Activated CD4-positive, alpha-beta T cell treated with anti-CD3 and anti-CD28 coated beads for 36 hours (primary cell): ENCODE results near the gene PTPRT. TPM values are rescaled to one million over a fixed set of nuclear protein-coding genes. Genes with fewer than 3 reads are reported as not detected.

Source experiments
- ATAC-seq: fragments of 200-7000 bp; cut with Tn5 transposase; one replicate; pipeline ENCODE4 v1.10.0; 2021; ENCODE audit warnings: mild to moderate bottlenecking, moderate library complexity
- CTCF ChIA-PET: fragments of 350-600 bp; sonication (Branson Sonifier 250); formaldehyde crosslinking; loops from one replicate; lab custom pipeline; 2021; ENCODE audit warnings: antibody characterized with exemption; lab: Charles Lee
- POLR2A ChIA-PET: fragments of 350-600 bp; sonication (Branson Sonifier 250); formaldehyde crosslinking; loops from one replicate; lab custom pipeline; 2021; ENCODE audit warnings: antibody characterized with exemption, inconsistent platforms; lab: Charles Lee
- DNase-seq: peaks from one replicate; pipeline ENCODE4 v3.0.0-alpha.2; 2020
- H3K27ac Mint-ChIP-seq: one replicate; pipeline ENCODE4 v1.8.0; 2021; ENCODE audit warnings: mixed read lengths
- H3K27me3 Mint-ChIP-seq: one replicate; pipeline ENCODE4 v1.8.0; 2021; ENCODE audit warnings: mixed read lengths
- H3K36me3 Mint-ChIP-seq: one replicate; pipeline ENCODE4 v1.8.0; 2021; ENCODE audit warnings: low read depth, mixed read lengths
- H3K4me1 Mint-ChIP-seq: one replicate; pipeline ENCODE4 v1.8.0; 2021; ENCODE audit warnings: mixed read lengths
- H3K4me3 Mint-ChIP-seq: one replicate; pipeline ENCODE4 v1.8.0; 2021; ENCODE audit warnings: mild to moderate bottlenecking, moderate library complexity, mixed read lengths
- H3K9me3 Mint-ChIP-seq: one replicate; pipeline ENCODE4 v1.8.0; 2021; ENCODE audit warnings: low read depth, mixed read lengths
- intact Hi-C, 2 experiments: fragments of 100-400 bp; cut with DNase I in 1 of 2; cut with micrococcal nuclease in 1 of 2; formaldehyde crosslinking; loops; one replicate each; pipeline versions ENCODE4 v1.14.2 to v1.15.1; 2022 to 2024; cut with DNase I, micrococcal nuclease
- total RNA-seq, 2 experiments: library from RNA; stranded (reverse); gene quantifications; one replicate each; pipeline ENCODE4 v1.2.3, GENCODE V29; 2021

Gene PTPRT
- total RNA-seq, 2 experiments from 2014 or later, result not detected

GRCh38 chr20:42565235-42565995, 624.3 kb downstream of the PTPRT start:
- CTCF ChIA-PET, result no interaction called here
- intact Hi-C loops, result no loop called here
- H3K36me3 Mint-ChIP-seq, result no peaks in the 10 kb centered on the region

GRCh38 chr20:42559665-42560064, 630.0 kb downstream of the PTPRT start:
- ChIA-PET CTCF (no interaction called here), POLR2A (no interaction called here)
- H3K36me3 Mint-ChIP-seq, result no peaks in the 10 kb centered on the region
- no peak overlapping the region for H3K27ac Mint-ChIP-seq
- no peaks in the 10 kb centered on the region for H3K4me1 Mint-ChIP-seq
- DNase-seq (no peak), ATAC-seq (no peak)
- H3K9me3 Mint-ChIP-seq, result no peaks in the 10 kb centered on the region
- H3K27me3 Mint-ChIP-seq, result peaks cover 2% of the 10 kb centered on the region
- H3K4me3 Mint-ChIP-seq, result no peak overlapping the region
- intact Hi-C loops, result no loop called here

More at GRCh38 chr20:42565235-42565995, 624.3 kb downstream of the PTPRT start:
- H3K9me3 Mint-ChIP-seq, result peaks cover 2% of the 10 kb centered on the region
- ATAC-seq (no peak), DNase-seq (no peak)
- H3K27me3 Mint-ChIP-seq, result no peaks in the 10 kb centered on the region
- no peak overlapping the region for H3K27ac Mint-ChIP-seq
- POLR2A ChIA-PET, result no interaction called here
- no peaks in the 10 kb centered on the region for H3K4me1 Mint-ChIP-seq
- H3K4me3 Mint-ChIP-seq, result no peak overlapping the region

GRCh38 chr20:42556575-42556974, 633.1 kb downstream of the PTPRT start:
- no peak overlapping the region for H3K4me3 Mint-ChIP-seq
- H3K9me3 Mint-ChIP-seq, result peaks cover 1% of the 10 kb centered on the region
- no peak overlapping the region for H3K27ac Mint-ChIP-seq
- intact Hi-C loops, result no loop called here
- ATAC-seq (no peak), DNase-seq (no peak)
- peaks cover 4% of the 10 kb centered on the region for H3K4me1 Mint-ChIP-seq
- CTCF ChIA-PET, result no interaction called here
- no peaks in the 10 kb centered on the region for H3K36me3 Mint-ChIP-seq
- peaks cover 2% of the 10 kb centered on the region for H3K27me3 Mint-ChIP-seq
- POLR2A ChIA-PET, result no interaction called here

GRCh38 chr20:42553374-42553773, 636.3 kb downstream of the PTPRT start:
- POLR2A ChIA-PET, result no interaction called here
- Mint-ChIP-seq H3K4me1 (peaks cover 4% of the 10 kb centered on the region), H3K36me3 (no peaks in the 10 kb centered on the region), H3K27me3 (peaks cover 2% of the 10 kb centered on the region), H3K27ac (no peak overlapping the region), H3K4me3 (no peak overlapping the region), H3K9me3 (peaks cover 1% of the 10 kb centered on the region)
- no peak for DNase-seq
- CTCF ChIA-PET, result no interaction called here
- intact Hi-C loops, result no loop called here
- no peak for ATAC-seq

- intact Hi-C loops, result no loop called here
These were observed 640.2 kb downstream of the PTPRT start for GRCh38 chr20:42549496-42549895.

GRCh38 chr20:42544926-42545325, 644.8 kb downstream of the PTPRT start:
- H3K27me3 Mint-ChIP-seq, result no peaks in the 10 kb centered on the region
- intact Hi-C loops, result no loop called here
- CTCF ChIA-PET, result interaction anchor here (0.6 kb wide), 1 partner anchor 13 kb away, joined by 3 read pairs; no protein-coding TSS in a partner anchor
- ATAC-seq (no peak), DNase-seq (no peak)
- no peak overlapping the region for H3K27ac Mint-ChIP-seq
- H3K9me3 Mint-ChIP-seq, result no peaks in the 10 kb centered on the region
- no peak overlapping the region for H3K4me3 Mint-ChIP-seq
- no peaks in the 10 kb centered on the region for H3K36me3 Mint-ChIP-seq
- H3K4me1 Mint-ChIP-seq, result no peaks in the 10 kb centered on the region
- POLR2A ChIA-PET, result no interaction called here

More at GRCh38 chr20:42549496-42549895, 640.2 kb downstream of the PTPRT start:
- peaks cover 4% of the 10 kb centered on the region for H3K4me1 Mint-ChIP-seq
- ATAC-seq (no peak), DNase-seq (no peak)
- H3K27ac Mint-ChIP-seq, result no peak overlapping the region
- H3K4me3 Mint-ChIP-seq, result no peak overlapping the region
- POLR2A ChIA-PET, result no interaction called here
- CTCF ChIA-PET, result no interaction called here
- no peaks in the 10 kb centered on the region for H3K36me3 Mint-ChIP-seq
- no peaks in the 10 kb centered on the region for H3K27me3 Mint-ChIP-seq
- H3K9me3 Mint-ChIP-seq, result peaks cover 1% of the 10 kb centered on the region

- CTCF ChIA-PET, result interaction anchor here (1.0 kb wide), 1 partner anchor 13 kb away, joined by 3 read pairs; no protein-coding TSS in a partner anchor
- Mint-ChIP-seq H3K27ac (no peak overlapping the region), H3K4me3 (no peak overlapping the region), H3K9me3 (no peaks in the 10 kb centered on the region), H3K4me1 (no peaks in the 10 kb centered on the region), H3K36me3 (no peaks in the 10 kb centered on the region), H3K27me3 (peaks cover 6% of the 10 kb centered on the region)
- POLR2A ChIA-PET, result no interaction called here
- no peak for DNase-seq
- intact Hi-C loops, result no loop called here
- no peak for ATAC-seq
These were observed 656.9 kb downstream of the PTPRT start for GRCh38 chr20:42532831-42533230.

- ATAC-seq, result no peak
- peaks cover 6% of the 10 kb centered on the region for H3K27me3 Mint-ChIP-seq
These were observed 658.2 kb downstream of the PTPRT start for GRCh38 chr20:42531508-42531961.

GRCh38 chr20:42530855-42531448, 658.8 kb downstream of the PTPRT start:
- no peak overlapping the region for H3K4me3 Mint-ChIP-seq
- H3K4me1 Mint-ChIP-seq, result no peaks in the 10 kb centered on the region
- H3K27me3 Mint-ChIP-seq, result peaks cover 6% of the 10 kb centered on the region
- intact Hi-C loops, result loop anchor here in 1 of 2 experiments (2.0 kb wide), 1 partner anchor 792 kb away; no protein-coding TSS in a partner anchor
- ATAC-seq (no peak), DNase-seq (peak; percentile 8)
- POLR2A ChIA-PET, result no interaction called here
- H3K36me3 Mint-ChIP-seq, result no peaks in the 10 kb centered on the region
- CTCF ChIA-PET, result no interaction called here
- H3K9me3 Mint-ChIP-seq, result no peaks in the 10 kb centered on the region
- no peak overlapping the region for H3K27ac Mint-ChIP-seq

More at GRCh38 chr20:42531508-42531961, 658.2 kb downstream of the PTPRT start:
- CTCF ChIA-PET, result interaction anchor here (0.7 kb wide), 1 partner anchor 45 kb away, joined by 3 read pairs; no protein-coding TSS in a partner anchor
- intact Hi-C loops, result loop anchor here in 1 of 2 experiments (2.0 kb wide), 1 partner anchor 793 kb away; no protein-coding TSS in a partner anchor
- Mint-ChIP-seq H3K4me1 (no peaks in the 10 kb centered on the region), H3K9me3 (no peaks in the 10 kb centered on the region), H3K4me3 (no peak overlapping the region), H3K36me3 (no peaks in the 10 kb centered on the region), H3K27ac (no peak overlapping the region)
- POLR2A ChIA-PET, result no interaction called here
- no peak for DNase-seq

- H3K4me1 Mint-ChIP-seq, result no peaks in the 10 kb centered on the region
- no peak overlapping the region for H3K4me3 Mint-ChIP-seq
- no peaks in the 10 kb centered on the region for H3K9me3 Mint-ChIP-seq
- intact Hi-C loops, result loop anchor here in 1 of 2 experiments (2.0 kb wide), 1 partner anchor 791 kb away; no protein-coding TSS in a partner anchor
- no peaks in the 10 kb centered on the region for H3K36me3 Mint-ChIP-seq
- POLR2A ChIA-PET, result no interaction called here
- CTCF ChIA-PET, result no interaction called here
- DNase-seq, result no peak
- no peak overlapping the region for H3K27ac Mint-ChIP-seq
- H3K27me3 Mint-ChIP-seq, result peaks cover 7% of the 10 kb centered on the region
- no peak for ATAC-seq
These were observed 659.5 kb downstream of the PTPRT start for GRCh38 chr20:42530191-42530590.

GRCh38 chr20:42524058-42524457, 665.6 kb downstream of the PTPRT start:
- no peaks in the 10 kb centered on the region for H3K36me3 Mint-ChIP-seq
- CTCF ChIA-PET, result no interaction called here
- no peak for ATAC-seq
- POLR2A ChIA-PET, result no interaction called here
- peaks cover 2% of the 10 kb centered on the region for H3K27me3 Mint-ChIP-seq
- intact Hi-C loops, result no loop called here
- no peaks in the 10 kb centered on the region for H3K4me1 Mint-ChIP-seq
- no peak overlapping the region for H3K4me3 Mint-ChIP-seq
- no peak for DNase-seq
- no peak overlapping the region for H3K27ac Mint-ChIP-seq
- H3K9me3 Mint-ChIP-seq, result peaks cover 3% of the 10 kb centered on the region

GRCh38 chr20:42516692-42517091, 673.0 kb downstream of the PTPRT start:
- Mint-ChIP-seq H3K4me3 (no peak overlapping the region), H3K27ac (no peak overlapping the region), H3K4me1 (no peaks in the 10 kb centered on the region), H3K27me3 (no peaks in the 10 kb centered on the region), H3K9me3 (peaks cover 5% of the 10 kb centered on the region), H3K36me3 (no peaks in the 10 kb centered on the region)
- no peak for DNase-seq
- ChIA-PET POLR2A (no interaction called here), CTCF (no interaction called here)
- ATAC-seq, result no peak
- intact Hi-C loops, result no loop called here
